HCT116 (cell line): ENCODE data around the gene FREY1. TPM values are rescaled to one million over a fixed set of nuclear protein-coding genes. Genes with fewer than 3 reads are reported as not detected.
A peak's percentile ranks its signal among the peaks of the same experiment; 100 is the strongest.

ENCODE experiments used
- ATAC-seq: fragments of 200-7000 bp; cut with Tn5 transposase; 2 replicates; pipeline ENCODE4 v1.9.1; 2020; ENCODE audit warnings: mild to moderate bottlenecking, moderate library complexity
- BruUV-seq: library from RNA; stranded (reverse); fragments of 400-500 nt; replicated peaks from 2 replicates; lab custom pipeline; 2021; lab: Mats Ljungman, UMichigan
- CTCF ChIA-PET: fragments of 300-600 bp; sonication (Branson Sonifier 250); formaldehyde crosslinking; loops from one replicate; lab custom pipeline; 2021; ENCODE audit warnings: antibody characterized with exemption; lab: Charles Lee
- POLR2A ChIA-PET: fragments of 300-600, 350-600 bp; sonication (Branson Sonifier 250); formaldehyde crosslinking; loops from one replicate; lab custom pipeline; 2021; ENCODE audit warnings: antibody characterized with exemption; lab: Charles Lee
- RAD21 ChIA-PET, 2 experiments: fragments of 300-600 bp; sonication (Branson Sonifier 250); formaldehyde crosslinking; loops; one replicate each; lab custom pipeline; 2023; ENCODE audit warnings: low total read pairs in 2 of 2; ENCODE audit not compliant: uncharacterized antibody in 2 of 2, unreplicated experiment in 2 of 2, low non-redundant PET in 1 of 2; lab: Charles Lee
- DNase-seq: peaks from one replicate; pipeline ENCODE4 v3.0.0-alpha.2; 2010; ENCODE audit warnings: low read depth, low spot score
- H2AFZ ChIP-seq: fragments of 200-600 bp; shearing (Covaris generic), sonication (generic); 2 replicates; pipeline ENCODE4 v1.6.1; 2017; ENCODE audit warnings: low read depth, mixed run types, mixed read lengths, antibody characterized with exemption, low read length; ENCODE audit not compliant: poor library complexity, severe bottlenecking
- H3K27ac ChIP-seq: 2 replicates; pipeline ENCODE4 v1.5.1; 2012; ENCODE audit warnings: low read depth, low read length
- H3K27me3 ChIP-seq: fragments of 200-600 bp; sonication (generic); 2 replicates; pipeline ENCODE4 v1.6.1; 2016; ENCODE audit warnings: mixed run types, low read length, mixed read lengths; ENCODE audit not compliant: insufficient read depth
- H3K36me3 ChIP-seq, 2 experiments: fragments of 200-500 bp in 1 of 2; fragments of 200-600 bp in 1 of 2; sonication (Bioruptor generic) in 1 of 2; sonication (generic) in 1 of 2; 2 replicates each; pipeline versions ENCODE4 v1.5.1 to v1.6.1; 2014 to 2016; ENCODE audit warnings: low read length in 2 of 2, inconsistent platforms in 1 of 2, mixed read lengths in 1 of 2, mixed run types in 1 of 2; ENCODE audit not compliant: insufficient read depth in 2 of 2, control insufficient read depth in 1 of 2
- H3K4me1 ChIP-seq, 2 experiments: fragments of 200-600 bp in 1 of 2; sonication (generic) in 1 of 2; 2 replicates each; pipeline versions ENCODE4 v1.5.1 to v1.6.1; 2012 to 2017; ENCODE audit warnings: low read length in 2 of 2, inconsistent platforms in 1 of 2, mild to moderate bottlenecking in 1 of 2, mixed read lengths in 1 of 2, mixed run types in 1 of 2, moderate library complexity in 1 of 2; ENCODE audit not compliant: insufficient read depth in 2 of 2, control insufficient read depth in 1 of 2
- H3K4me2 ChIP-seq: fragments of 200-600 bp; sonication (generic); 2 replicates; pipeline ENCODE4 v1.6.1; 2017; ENCODE audit warnings: mixed run types, low read length, mixed read lengths
- H3K4me3 ChIP-seq, 2 experiments: fragments of 200-600 bp in 1 of 2; sonication (generic) in 1 of 2; replicated peaks in 1 of 2; 2 replicates each; pipeline ENCODE4 v1.5.1; 2011 to 2016; ENCODE audit warnings: low read length in 2 of 2, control low read depth in 1 of 2, low read depth in 1 of 2, mild to moderate bottlenecking in 1 of 2, mixed read lengths in 1 of 2, mixed run types in 1 of 2
- H3K79me2 ChIP-seq: fragments of 200-600 bp; sonication (generic); 2 replicates; pipeline ENCODE4 v1.6.1; 2017; ENCODE audit warnings: mild to moderate bottlenecking, mixed run types, low read length, moderate library complexity, mixed read lengths; ENCODE audit not compliant: insufficient read depth
- H3K9ac ChIP-seq: fragments of 200-600 bp; sonication (generic); 2 replicates; pipeline ENCODE4 v1.6.1; 2016; ENCODE audit warnings: low read length, mixed read lengths
- H3K9me2 ChIP-seq: fragments of 200-600 bp; sonication (generic), shearing (Covaris generic); 2 replicates; pipeline ENCODE4 v1.6.1; 2017; ENCODE audit warnings: mixed run types, mild to moderate bottlenecking, moderate library complexity; ENCODE audit not compliant: insufficient read depth
- H3K9me3 ChIP-seq, 2 experiments: fragments of 200-500 bp in 1 of 2; fragments of 200-600 bp in 1 of 2; sonication (Bioruptor generic) in 1 of 2; sonication (generic) in 1 of 2; 2 replicates each; pipeline ENCODE4 v1.6.1; 2014 to 2017; ENCODE audit warnings: low read length in 2 of 2, mixed read lengths in 2 of 2, inconsistent platforms in 1 of 2, low read depth in 1 of 2, mild to moderate bottlenecking in 1 of 2, mixed run types in 1 of 2, moderate library complexity in 1 of 2; ENCODE audit not compliant: control insufficient read depth in 1 of 2, insufficient read depth in 1 of 2
- H4K20me1 ChIP-seq: fragments of 200-600 bp; sonication (generic), shearing (Covaris generic); 2 replicates; pipeline ENCODE4 v1.6.1; 2017; ENCODE audit warnings: mixed run types, mild to moderate bottlenecking, moderate library complexity; ENCODE audit not compliant: insufficient read depth
- CBX3 ChIP-seq: IDR thresholded peaks from 2 replicates; pipeline ENCODE4 v1.6.1; 2012; ENCODE audit warnings: low read depth
- CEBPB ChIP-seq: IDR thresholded peaks from 2 replicates; pipeline ENCODE4 v1.6.1; 2012; ENCODE audit warnings: low read depth
- ELF1 ChIP-seq: IDR thresholded peaks from 2 replicates; pipeline ENCODE4 v1.6.1; 2012; ENCODE audit warnings: low read depth, borderline replicate concordance
- EZH2 ChIP-seq: fragments of 200-600 bp; sonication (generic); IDR thresholded peaks from 2 replicates; pipeline ENCODE4 v1.6.1; 2017; ENCODE audit warnings: antibody characterized with exemption, mixed run types
- EZH2phosphoT487 ChIP-seq: fragments of 200-600 bp; IDR thresholded peaks from 2 replicates; pipeline ENCODE4 v1.6.1; 2018; ENCODE audit warnings: antibody characterized with exemption, borderline replicate concordance
- FOSL1 ChIP-seq: IDR thresholded peaks from 2 replicates; pipeline ENCODE4 v1.6.1; 2012; ENCODE audit warnings: low read depth
- JUND ChIP-seq: IDR thresholded peaks from 2 replicates; pipeline ENCODE4 v1.6.1; 2012
- MAX ChIP-seq: IDR thresholded peaks from 2 replicates; pipeline ENCODE4 v1.6.1; 2012
- POLR2AphosphoS5 ChIP-seq: IDR thresholded peaks from 2 replicates; pipeline ENCODE4 v1.6.1; 2011; ENCODE audit warnings: mild to moderate bottlenecking, low read depth, low read length, moderate library complexity
- REST ChIP-seq: IDR thresholded peaks from 2 replicates; pipeline ENCODE4 v1.6.1; 2012; ENCODE audit warnings: low read depth
- SIN3A ChIP-seq: IDR thresholded peaks from 2 replicates; pipeline ENCODE4 v1.6.1; 2012; ENCODE audit warnings: low read depth
- SP1 ChIP-seq: IDR thresholded peaks from 2 replicates; pipeline ENCODE4 v1.6.1; 2012; ENCODE audit warnings: low read depth
- SRF ChIP-seq: IDR thresholded peaks from 2 replicates; pipeline ENCODE4 v1.6.1; 2012; ENCODE audit warnings: low read depth
- YY1 ChIP-seq: IDR thresholded peaks from 2 replicates; pipeline ENCODE4 v1.6.1; 2011; ENCODE audit warnings: low read length, low read depth, moderate library complexity, mild to moderate bottlenecking; ENCODE audit not compliant: insufficient replicate concordance; ENCODE audit errors: extremely low read depth
- intact Hi-C: fragments of 100-400 bp; cut with micrococcal nuclease; formaldehyde crosslinking; loops from 2 replicates; pipeline ENCODE4 v1.10.0; 2022
- total RNA-seq: library from RNA; stranded (reverse); gene quantifications from one replicate; pipeline ENCODE4 v1.2.1, GENCODE V29; 2021; ENCODE audit not compliant: unreplicated experiment

Gene FREY1
- total RNA-seq, 1 experiment from 2014 or later, result 0.96 TPM

DNA sequence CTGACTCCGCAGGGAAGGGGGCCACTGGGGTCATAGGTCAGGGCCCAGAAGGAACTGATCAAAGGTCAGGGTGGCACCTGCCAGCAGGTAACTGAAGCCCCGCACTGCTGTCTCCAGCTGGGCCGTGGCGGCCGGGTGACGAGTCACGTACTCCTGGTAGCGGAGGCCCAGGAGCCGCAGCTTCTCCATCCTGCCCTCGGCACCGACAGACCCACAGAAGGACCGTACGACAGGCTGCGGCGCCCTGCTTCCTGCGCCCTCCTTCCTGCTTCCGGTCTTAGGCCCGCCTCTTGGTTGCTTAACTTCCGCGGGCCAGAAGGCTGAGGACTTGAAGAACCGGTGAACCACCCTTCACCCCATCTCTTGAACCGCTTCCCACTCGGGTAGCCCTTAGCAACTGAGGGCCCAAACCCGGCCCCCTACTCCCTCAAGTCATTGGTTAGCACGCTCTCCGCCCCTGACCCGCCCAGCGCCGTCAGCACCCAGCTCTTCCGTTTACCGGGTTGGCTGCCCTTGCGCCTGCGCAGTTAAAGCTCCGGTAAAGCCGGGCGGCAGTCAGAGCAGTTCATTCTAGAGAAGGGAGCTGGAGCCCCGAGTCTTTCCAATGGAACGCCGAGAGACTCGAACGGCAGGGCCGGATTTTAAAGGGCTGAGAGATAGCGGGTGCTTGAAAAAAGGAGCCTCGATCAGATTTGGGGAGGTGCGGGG lies 10.7 kb upstream of the FREY1 start, which contains the start of gene PEX16:
Gene PEX16 (minus strand): TSS at position 255 of the 708 bp plus-strand sequence. CDS start 66 bp downstream, at position 189.
- Histone ChIP-seq H3K9me2 (no peaks in the 10 kb centered on the region), H3K27ac (peak within 1 kb of the TSS; percentile 85), H3K4me3 (peak within 1 kb of the TSS; percentile 84 to 95), H3K9me3 (no peaks in the 10 kb centered on the region), H4K20me1 (no peaks in the 10 kb centered on the region), H2AFZ (peak within 1 kb of the TSS; percentile 40), H3K4me1 (peaks cover 17 to 28% of the 10 kb centered on the region in 2 experiments), H3K36me3 (peaks cover 0 to 3% of the 10 kb centered on the region in 2 experiments; a peak in 2 of 4 replicates), H3K27me3 (no peaks in the 10 kb centered on the region), H3K4me2 (peak within 1 kb of the TSS; percentile 93), H3K9ac (peak within 1 kb of the TSS; percentile 80), H3K79me2 (peaks cover 13% of the 10 kb centered on the region)
- ChIA-PET RAD21 (interaction anchor here in 1 of 2 experiments (0.6 to 0.9 kb wide), 2 partner anchors 10 to 89 kb away, joined by 4 to 5 read pairs; no protein-coding TSS in a partner anchor), POLR2A (interaction anchor here (0.7 to 1.1 kb wide), 4 partner anchors 10 to 321 kb away, joined by 3 read pairs; no protein-coding TSS in a partner anchor), CTCF (interaction anchor here (0.5 to 1.4 kb wide), 4 partner anchors 19 to 397 kb away, joined by 3 to 7 read pairs (median 3); no protein-coding TSS in a partner anchor)
- DNase-seq, result peak; percentile 87
- TF ChIP-seq POLR2AphosphoS5 (peak; percentile 78), MAX (peak; percentile 26; the same call in 1 of the 2 replicates), FOSL1 (no peak), CBX3 (no peak), REST (no peak), SIN3A (peak; percentile 77; the same call in 1 of the 2 replicates), SRF (peak; percentile 94; the same call in 1 of the 2 replicates), JUND (no peak), EZH2phosphoT487 (no peak), EZH2 (no peak), CEBPB (peak; percentile 95), YY1 (no peak), SP1 (peak; percentile 74), ELF1 (peak; percentile 93; the same call in 1 of the 2 replicates)
- BruUV-seq, result TSS peak; percentile 84
- peak; percentile 71 for ATAC-seq
- intact Hi-C loops, result no loop called here
